Fibroblast of skin of scalp (primary cell): ENCODE measurements around the gene BMERB1.
"Not testable (repeated sequence)": the region's sequence is repeated elsewhere in the genome, so short reads cannot be mapped to it uniquely, and the experiment has no call there.

ENCODE experiments used
- DNase-seq: peaks from one replicate; pipeline ENCODE4 v3.0.0-alpha.2; 2013

The BMERB1 gene

GRCh38 chr16:15564604-15565339, 130.4 kb downstream of the BMERB1 start:
- no peak for DNase-seq

GRCh38 chr16:15566095-15566494, 131.7 kb downstream of the BMERB1 start:
- DNase-seq = no peak

- no peak for DNase-seq
These were observed 133.4 kb downstream of the BMERB1 start for GRCh38 chr16:15567823-15568222.

- not testable (repeated sequence) for DNase-seq
These were observed 136.3 kb downstream of the BMERB1 start for GRCh38 chr16:15570666-15571065.

GRCh38 chr16:15571557-15571956, 137.2 kb downstream of the BMERB1 start:
- no peak for DNase-seq

GRCh38 chr16:15572329-15573001, 138.1 kb downstream of the BMERB1 start:
- peak; percentile 58 for DNase-seq

- no peak for DNase-seq
These were observed 139.0 kb downstream of the BMERB1 start for GRCh38 chr16:15573274-15573895.

GRCh38 chr16:15573896-15574613, 139.7 kb downstream of the BMERB1 start:
- not testable (repeated sequence) for DNase-seq

- no peak for DNase-seq
These were observed 140.2 kb downstream of the BMERB1 start for GRCh38 chr16:15574614-15574948.

- no peak for DNase-seq
These were observed 141.1 kb downstream of the BMERB1 start for GRCh38 chr16:15575293-15576049.

- no peak for DNase-seq
These were observed 142.9 kb downstream of the BMERB1 start for GRCh38 chr16:15576960-15577958.

- no peak for DNase-seq
These were observed 144.4 kb downstream of the BMERB1 start for GRCh38 chr16:15578824-15579223.

- DNase-seq = no peak
These were observed 146.9 kb downstream of the BMERB1 start for GRCh38 chr16:15581127-15581815.

- DNase-seq = no peak
These were observed 149.1 kb downstream of the BMERB1 start for GRCh38 chr16:15583526-15583925.

GRCh38 chr16:15585956-15586355, 151.6 kb downstream of the BMERB1 start:
- DNase-seq = no peak

GRCh38 chr16:15586716-15587115, 152.3 kb downstream of the BMERB1 start:
- DNase-seq = no peak

GRCh38 chr16:15587152-15587825, 152.9 kb downstream of the BMERB1 start:
- no peak for DNase-seq

- no peak for DNase-seq
These were observed 157.9 kb downstream of the BMERB1 start for GRCh38 chr16:15592324-15592723.

- no peak for DNase-seq
These were observed 158.8 kb downstream of the BMERB1 start for GRCh38 chr16:15593235-15593634.
